ENCODE measurements around the gene CDH24.

DNA sequence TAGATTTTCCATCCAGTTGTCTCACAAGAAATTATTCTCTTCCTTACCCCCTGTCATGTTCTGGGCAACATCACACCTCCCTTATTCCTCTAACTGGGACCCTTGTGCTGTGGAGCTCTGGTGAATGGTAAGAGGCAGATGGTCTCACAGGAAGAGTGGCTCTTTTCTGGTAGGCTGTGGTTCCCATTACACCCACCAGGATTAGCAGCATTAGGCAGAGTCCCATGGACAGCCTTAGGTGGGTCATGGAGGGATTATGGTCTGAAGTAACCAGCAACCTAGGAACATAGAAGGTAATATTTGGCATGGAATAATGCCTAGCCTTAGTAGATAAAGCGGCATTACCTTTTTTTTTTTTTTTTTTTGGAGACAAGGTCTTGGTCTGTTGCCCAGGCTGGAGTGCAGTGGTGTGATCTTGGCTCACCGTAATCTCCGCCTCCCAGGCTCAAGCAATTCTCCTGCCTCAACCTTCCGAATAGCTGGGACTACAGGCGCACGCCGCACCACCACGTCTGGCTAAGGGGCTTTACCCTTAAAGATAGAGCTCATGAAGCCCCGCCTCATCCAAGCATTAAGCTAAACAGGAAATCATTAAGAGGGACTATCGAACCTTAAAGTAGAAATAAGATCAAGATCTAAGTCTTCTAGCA lies 42.0 kb upstream of the CDH24 start:
- TF ChIP-seq, protein P1, sequence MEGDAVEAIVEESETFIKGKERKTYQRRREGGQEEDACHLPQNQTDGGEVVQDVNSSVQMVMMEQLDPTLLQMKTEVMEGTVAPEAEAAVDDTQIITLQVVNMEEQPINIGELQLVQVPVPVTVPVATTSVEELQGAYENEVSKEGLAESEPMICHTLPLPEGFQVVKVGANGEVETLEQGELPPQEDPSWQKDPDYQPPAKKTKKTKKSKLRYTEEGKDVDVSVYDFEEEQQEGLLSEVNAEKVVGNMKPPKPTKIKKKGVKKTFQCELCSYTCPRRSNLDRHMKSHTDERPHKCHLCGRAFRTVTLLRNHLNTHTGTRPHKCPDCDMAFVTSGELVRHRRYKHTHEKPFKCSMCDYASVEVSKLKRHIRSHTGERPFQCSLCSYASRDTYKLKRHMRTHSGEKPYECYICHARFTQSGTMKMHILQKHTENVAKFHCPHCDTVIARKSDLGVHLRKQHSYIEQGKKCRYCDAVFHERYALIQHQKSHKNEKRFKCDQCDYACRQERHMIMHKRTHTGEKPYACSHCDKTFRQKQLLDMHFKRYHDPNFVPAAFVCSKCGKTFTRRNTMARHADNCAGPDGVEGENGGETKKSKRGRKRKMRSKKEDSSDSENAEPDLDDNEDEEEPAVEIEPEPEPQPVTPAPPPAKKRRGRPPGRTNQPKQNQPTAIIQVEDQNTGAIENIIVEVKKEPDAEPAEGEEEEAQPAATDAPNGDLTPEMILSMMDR (IDR thresholded peaks at IDR 0.05) = no peak
- TF ChIP-seq SIN3A (IDR thresholded peaks at IDR 0.05; ENCODE audit: borderline replicate concordance, insufficient read depth, low read depth, low read length) (no peak), POLR2AphosphoS5 (IDR thresholded peaks at IDR 0.05; ENCODE audit: low read depth, low read length) (no peak), TCF7L2 (IDR thresholded peaks at IDR 0.05; ENCODE audit: low read depth, low read length) (no peak)
- TF ChIP-seq, protein P2, sequence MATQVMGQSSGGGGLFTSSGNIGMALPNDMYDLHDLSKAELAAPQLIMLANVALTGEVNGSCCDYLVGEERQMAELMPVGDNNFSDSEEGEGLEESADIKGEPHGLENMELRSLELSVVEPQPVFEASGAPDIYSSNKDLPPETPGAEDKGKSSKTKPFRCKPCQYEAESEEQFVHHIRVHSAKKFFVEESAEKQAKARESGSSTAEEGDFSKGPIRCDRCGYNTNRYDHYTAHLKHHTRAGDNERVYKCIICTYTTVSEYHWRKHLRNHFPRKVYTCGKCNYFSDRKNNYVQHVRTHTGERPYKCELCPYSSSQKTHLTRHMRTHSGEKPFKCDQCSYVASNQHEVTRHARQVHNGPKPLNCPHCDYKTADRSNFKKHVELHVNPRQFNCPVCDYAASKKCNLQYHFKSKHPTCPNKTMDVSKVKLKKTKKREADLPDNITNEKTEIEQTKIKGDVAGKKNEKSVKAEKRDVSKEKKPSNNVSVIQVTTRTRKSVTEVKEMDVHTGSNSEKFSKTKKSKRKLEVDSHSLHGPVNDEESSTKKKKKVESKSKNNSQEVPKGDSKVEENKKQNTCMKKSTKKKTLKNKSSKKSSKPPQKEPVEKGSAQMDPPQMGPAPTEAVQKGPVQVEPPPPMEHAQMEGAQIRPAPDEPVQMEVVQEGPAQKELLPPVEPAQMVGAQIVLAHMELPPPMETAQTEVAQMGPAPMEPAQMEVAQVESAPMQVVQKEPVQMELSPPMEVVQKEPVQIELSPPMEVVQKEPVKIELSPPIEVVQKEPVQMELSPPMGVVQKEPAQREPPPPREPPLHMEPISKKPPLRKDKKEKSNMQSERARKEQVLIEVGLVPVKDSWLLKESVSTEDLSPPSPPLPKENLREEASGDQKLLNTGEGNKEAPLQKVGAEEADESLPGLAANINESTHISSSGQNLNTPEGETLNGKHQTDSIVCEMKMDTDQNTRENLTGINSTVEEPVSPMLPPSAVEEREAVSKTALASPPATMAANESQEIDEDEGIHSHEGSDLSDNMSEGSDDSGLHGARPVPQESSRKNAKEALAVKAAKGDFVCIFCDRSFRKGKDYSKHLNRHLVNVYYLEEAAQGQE (IDR thresholded peaks at IDR 0.05; ENCODE audit: insufficient read depth in 1 of 2, low read depth in 2 of 2, low read length in 1 of 2) = no peak
